HepG2 (cell line): Measurements from ENCODE around the gene CMTM3. TPM values are rescaled to one million over a fixed set of nuclear protein-coding genes. Genes with fewer than 3 reads are reported as not detected.
"Not testable (repeated sequence)": the region's sequence is repeated elsewhere in the genome, so short reads cannot be mapped to it uniquely, and the experiment has no call there.

Source experiments
- ATAC-seq: fragments of 200-7000 bp; cut with Tn5 transposase; 3 replicates; pipeline ENCODE4 v1.9.1; 2020; ENCODE audit warnings: mild to moderate bottlenecking, moderate library complexity
- BruUV-seq: library from RNA; stranded (reverse); fragments of 400-500 nt; replicated peaks from 2 replicates; lab custom pipeline; 2021; lab: Mats Ljungman, UMichigan
- CTCF ChIA-PET: fragments of 300-600 bp; formaldehyde crosslinking; extraction: SDS; loops from one replicate; lab custom pipeline; 2021; ENCODE audit warnings: low total read pairs, inconsistent platforms, low intra/inter-chr PET ratio; lab: Yijun Ruan, JAX
- POLR2A ChIA-PET: fragments of 350-600 bp; sonication (Branson Sonifier 250); formaldehyde crosslinking; loops from one replicate; lab custom pipeline; 2020; ENCODE audit warnings: antibody characterized with exemption, inconsistent platforms; lab: Yijun Ruan, JAX
- DNase-seq: peaks from one replicate; pipeline ENCODE4 v3.0.0-alpha.2; 2015; ENCODE audit warnings: low spot score
- FAIRE-seq: peaks from 3 replicates; lab custom pipeline; 2011; peaks lifted over from hg19 to GRCh38; lab: Jason Lieb, UNC
- H2AFZ ChIP-seq: one replicate; pipeline ENCODE4 v1.6.1; 2011; ENCODE audit warnings: low read length, inconsistent platforms
- H3K27ac ChIP-seq: fragments of 300-600 bp; 3 replicates; pipeline ENCODE4 v1.8.0; 2011; ENCODE audit warnings: mixed run types, mild to moderate bottlenecking, mixed read lengths, low read length, inconsistent platforms; ENCODE audit not compliant: insufficient read depth; ENCODE audit errors: extremely low read length
- H3K27me3 ChIP-seq, 2 experiments: fragments of 200-600 bp in 1 of 2; 2 replicates in 1 of 2; 3 replicates in 1 of 2; pipeline versions ENCODE4 v1.6.0 to v1.8.0; 2011; ENCODE audit warnings: low read length in 2 of 2, mild to moderate bottlenecking in 2 of 2, moderate library complexity in 2 of 2, inconsistent platforms in 1 of 2; ENCODE audit not compliant: insufficient read depth in 2 of 2, control insufficient read depth in 1 of 2
- H3K36me3 ChIP-seq, 2 experiments: fragments of 200-600 bp in 1 of 2; replicated peaks in 1 of 2; 2 replicates in 1 of 2; 3 replicates in 1 of 2; pipeline versions ENCODE4 v1.5.1 to v1.8.0; 2011; ENCODE audit warnings: low read length in 2 of 2, inconsistent platforms in 1 of 2; ENCODE audit not compliant: insufficient read depth in 2 of 2, control insufficient read depth in 1 of 2
- H3K4me1 ChIP-seq: 2 replicates; pipeline ENCODE4 v1.5.1; 2012; ENCODE audit warnings: low read length, inconsistent platforms; ENCODE audit not compliant: insufficient read depth
- H3K4me2 ChIP-seq: 2 replicates; pipeline ENCODE4 v1.6.0; 2011; ENCODE audit warnings: low read depth, low read length, inconsistent platforms
- H3K4me3 ChIP-seq, 3 experiments: fragments of 200-600 bp in 1 of 3; sonication (generic), shearing (Covaris generic) in 1 of 3; replicated peaks in 1 of 3; 2 replicates each; pipeline ENCODE4 v1.5.1; 2011 to 2016; ENCODE audit warnings: low read length in 3 of 3, inconsistent platforms in 2 of 3, low read depth in 2 of 3, mild to moderate bottlenecking in 2 of 3, control low read depth in 1 of 3, mixed read lengths in 1 of 3; ENCODE audit not compliant: insufficient read depth in 1 of 3
- H3K79me2 ChIP-seq: one replicate; pipeline ENCODE4 v1.6.1; 2011; ENCODE audit warnings: low read length, inconsistent platforms; ENCODE audit not compliant: insufficient read depth
- H3K9ac ChIP-seq: 2 replicates; pipeline ENCODE4 v1.6.0; 2011; ENCODE audit warnings: mild to moderate bottlenecking, low read depth, low read length, inconsistent platforms; ENCODE audit not compliant: insufficient read depth
- H3K9me3 ChIP-seq: 2 replicates; pipeline ENCODE4 v1.5.1; 2012; ENCODE audit warnings: mild to moderate bottlenecking, low read length
- H4K20me1 ChIP-seq: 2 replicates; pipeline ENCODE4 v1.6.0; 2011; ENCODE audit warnings: inconsistent platforms, mild to moderate bottlenecking, low read length, moderate library complexity; ENCODE audit not compliant: insufficient read depth
- AGO2 ChIP-seq: fragments of 200-400 bp; formaldehyde crosslinking; optimal IDR thresholded peaks from 2 replicates; pipeline ENCODE3; 2017; ENCODE audit warnings: mild to moderate bottlenecking, low read depth, low read length, moderate library complexity
- POLR2G ChIP-seq: fragments of 200-400 bp; formaldehyde crosslinking; IDR thresholded peaks from 2 replicates; pipeline ENCODE4 v1.6.1; 2018; ENCODE audit warnings: mild to moderate bottlenecking, low read depth, low read length, moderate library complexity
- SMAD1 ChIP-seq: sonication (generic); formaldehyde crosslinking; IDR thresholded peaks from 2 replicates; pipeline ENCODE4 v1.4.0; 2020; ENCODE audit warnings: missing genetic modification reagents, low read depth, mild to moderate bottlenecking, borderline replicate concordance
- WGBS: methylation state at CpG from one replicate; pipeline ENCODE4 v1.1.6; 2017; ENCODE audit warnings: low lambda C conversion rate; 5-methylcytosine and 5-hydroxymethylcytosine counted together
- in situ Hi-C: cut with HindIII; loops from 2 replicates; pipeline ENCODE4 v1.10.0; 2017; ENCODE audit warnings: low pct_unique_long_range_greater_than_20kb; ENCODE audit not compliant: extremely low pct_ligation_motif_present
- intact Hi-C: fragments of 100-400 bp; cut with micrococcal nuclease; formaldehyde crosslinking; loops from one replicate; pipeline ENCODE4 v1.10.0; 2022; ENCODE audit not compliant: unreplicated experiment
- polyA plus RNA-seq, 8 experiments: library from polyadenylated mRNA; depleted of rRNA in 3 of 8; stranded (reverse) in 7 of 8; unstranded in 1 of 8; fragments of >200 nt; fragmentation: Illumina TruSeq in 4 of 8; extraction: Trizol in 4 of 8; gene quantifications; 2 replicates each; pipeline versions ENCODE4 v1.2.1 to v1.2.3, GENCODE V29; 2011 to 2016; ENCODE audit warnings: low read depth in 4 of 8, missing spikeins in 1 of 8, mixed read lengths in 1 of 8; ENCODE audit not compliant: insufficient read depth in 1 of 8
- total RNA-seq, 5 experiments: library from RNA; depleted of rRNA; stranded (reverse); fragments of >200 nt; fragmentation: Illumina TruSeq; extraction: Trizol; gene quantifications; 2 replicates each; pipeline ENCODE4 v1.2.3, GENCODE V29; 2016; ENCODE audit warnings: low read depth in 1 of 5

Gene CMTM3
- total and polyA plus RNA-seq, 2 of the 13 experiments (the other 11 are each of a cell fraction or from before 2014, with no cell fraction given), result 29.2 to 48.7 TPM

DNA sequence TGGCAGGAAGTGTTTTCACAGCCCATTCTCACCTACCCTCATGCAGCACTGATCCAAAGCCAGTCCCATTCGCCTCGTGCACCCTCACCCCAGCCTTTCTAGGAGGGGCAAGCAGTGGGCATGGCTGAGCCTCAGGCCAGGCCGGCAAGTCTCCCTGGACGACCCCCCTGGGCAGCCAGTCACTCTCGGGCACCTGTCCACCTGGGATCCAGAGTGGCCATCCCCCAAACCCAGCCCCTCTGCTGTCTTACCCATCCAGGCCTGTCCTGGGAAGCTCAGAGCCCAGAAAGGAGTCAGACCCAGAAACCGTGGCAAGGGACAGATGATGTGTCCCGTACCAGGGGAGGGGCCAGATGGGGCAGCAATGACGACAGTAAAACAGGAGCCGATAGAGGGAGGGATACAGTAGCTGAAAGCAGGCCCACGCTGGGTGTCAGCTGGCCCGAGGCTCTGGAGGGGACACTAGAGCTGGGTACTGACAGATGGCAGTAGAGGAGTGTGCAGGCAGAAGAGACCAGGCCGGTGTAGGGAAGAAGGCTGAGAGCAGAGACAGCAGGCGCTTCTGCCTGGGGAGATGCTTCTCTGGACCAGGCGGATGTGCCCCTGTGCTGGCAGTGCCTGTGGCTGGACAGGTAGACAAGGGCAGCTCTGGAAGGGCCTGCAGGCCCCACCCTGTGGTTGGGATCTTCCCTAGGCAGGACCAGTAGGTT, 5.8 kb downstream of the CMTM3 start:
- BruUV-seq, result no TSS peak
- peaks cover 47% of the 10 kb centered on the region for H3K4me1 ChIP-seq
- ATAC-seq (no peak), DNase-seq (no peak), FAIRE-seq (no peak)
- intact Hi-C loops, result no loop called here
- H3K9ac ChIP-seq, result no peak overlapping the region
- H3K36me3 ChIP-seq, result peaks cover 23 to 48% of the 10 kb centered on the region in 2 experiments
- no peaks in the 10 kb centered on the region for H3K27me3 ChIP-seq
- ChIA-PET CTCF (no interaction called here), POLR2A (interaction anchor here (1.5 to 1.6 kb wide), 2 partner anchors 50 to 203 kb away, joined by 3 read pairs; no protein-coding TSS in a partner anchor)
- no peak overlapping the region for H2AFZ ChIP-seq
- no peak overlapping the region for H3K4me3 ChIP-seq
- H3K9me3 ChIP-seq, result no peaks in the 10 kb centered on the region
- in situ Hi-C loops, result no loop called here
- peaks cover 13% of the 10 kb centered on the region; the same call in 1 of the 2 replicates for H4K20me1 ChIP-seq
- WGBS, result 97% methylated on average over 12 of the region's 14 CpGs
- no peak overlapping the region for H3K4me2 ChIP-seq
- H3K27ac ChIP-seq, result no peak overlapping the region
- peak; percentile 22 for TF ChIP-seq AGO2
- no peak for TF ChIP-seq SMAD1 (CRISPR knock-in tag)
- peaks cover 9% of the 10 kb centered on the region for H3K79me2 ChIP-seq

DNA sequence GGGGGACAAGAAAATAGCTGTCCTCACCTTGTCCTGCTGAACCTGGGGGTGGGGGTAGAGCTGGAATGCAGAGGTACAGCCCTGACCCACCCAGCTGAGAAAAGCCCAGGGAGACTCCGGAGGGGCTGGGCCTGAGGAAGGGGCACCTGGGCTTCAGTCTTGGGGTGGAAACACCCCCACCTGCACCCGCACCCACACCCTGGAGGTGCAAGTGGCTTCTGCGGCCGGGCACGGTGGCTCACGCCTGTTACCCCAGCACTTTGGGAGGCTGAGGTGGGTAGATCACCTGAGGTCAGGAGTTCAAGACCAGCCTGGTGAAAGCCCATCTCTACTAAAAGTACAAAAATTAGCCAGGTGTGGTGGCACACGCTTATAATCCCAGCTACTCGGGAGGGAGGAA, 7.4 kb downstream of the CMTM3 start:
- in situ Hi-C loops, H3K79me2 ChIP-seq, FAIRE-seq, DNase-seq, H3K4me3 ChIP-seq, H3K4me2 ChIP-seq, ATAC-seq, H3K27ac ChIP-seq, BruUV-seq, H3K9me3 ChIP-seq, H2AFZ ChIP-seq: not testable (repeated sequence)
- H4K20me1 ChIP-seq, result peaks cover 10% of the 10 kb centered on the region; the same call in 1 of the 2 replicates
- H3K4me1 ChIP-seq, result peaks cover 44% of the 10 kb centered on the region
- WGBS, result 100% methylated on average over 8 of the region's 8 CpGs
- peaks cover 23 to 49% of the 10 kb centered on the region in 2 experiments for H3K36me3 ChIP-seq
- 0 out of 2 replicates have a peak, but pooled peaks have one; percentile 3 for TF ChIP-seq POLR2G
- TF ChIP-seq, all 625 proteins: peak for 1; not testable (repeated sequence) for 624
- H3K9ac ChIP-seq, H3K27me3 ChIP-seq, POLR2A ChIA-PET, CTCF ChIA-PET, intact Hi-C loops: not testable (repeated sequence)
